ENCODE measurements around the gene THSD4.

Gene THSD4

GRCh38 chr15:71341811-71342550, 226.7 kb downstream of the THSD4 start:
- no peak for DNase-seq (ENCODE audit: low read depth in 1 of 2, low spot score in 1 of 2)

- DNase-seq (ENCODE audit: low read depth in 1 of 2, low spot score in 1 of 2), result no peak
These were observed 227.4 kb downstream of the THSD4 start for GRCh38 chr15:71342658-71343057.

- DNase-seq (ENCODE audit: low read depth in 1 of 2, low spot score in 1 of 2), result no peak
These were observed 229.0 kb downstream of the THSD4 start for GRCh38 chr15:71344316-71344715.

GRCh38 chr15:71345186-71345585, 229.9 kb downstream of the THSD4 start:
- DNase-seq (ENCODE audit: low read depth in 1 of 2, low spot score in 1 of 2), result no peak

GRCh38 chr15:71346464-71346863, 231.2 kb downstream of the THSD4 start:
- no peak for DNase-seq (ENCODE audit: low read depth in 1 of 2, low spot score in 1 of 2)

- no peak for DNase-seq (ENCODE audit: low read depth in 1 of 2, low spot score in 1 of 2)
These were observed 233.3 kb downstream of the THSD4 start for GRCh38 chr15:71348597-71348996.

GRCh38 chr15:71349336-71349735, 234.1 kb downstream of the THSD4 start:
- no peak for DNase-seq (ENCODE audit: low read depth in 1 of 2, low spot score in 1 of 2)

GRCh38 chr15:71349736-71350526, 234.7 kb downstream of the THSD4 start:
- no peak for DNase-seq (ENCODE audit: low read depth in 1 of 2, low spot score in 1 of 2)

GRCh38 chr15:71350622-71351378, 235.5 kb downstream of the THSD4 start:
- DNase-seq (ENCODE audit: low read depth in 1 of 2, low spot score in 1 of 2), result no peak

GRCh38 chr15:71352125-71352524, 236.9 kb downstream of the THSD4 start:
- DNase-seq (ENCODE audit: low read depth in 1 of 2, low spot score in 1 of 2), result no peak

- DNase-seq (ENCODE audit: low read depth in 1 of 2, low spot score in 1 of 2), result no peak
These were observed 237.5 kb downstream of the THSD4 start for GRCh38 chr15:71352765-71353164.

- DNase-seq (ENCODE audit: low read depth in 1 of 2, low spot score in 1 of 2), result no peak
These were observed 237.9 kb downstream of the THSD4 start for GRCh38 chr15:71353171-71353570.

GRCh38 chr15:71355268-71355667, 240.0 kb downstream of the THSD4 start:
- no peak for DNase-seq (ENCODE audit: low read depth in 1 of 2, low spot score in 1 of 2)

GRCh38 chr15:71357321-71357732, 242.1 kb downstream of the THSD4 start:
- DNase-seq (ENCODE audit: low read depth in 1 of 2, low spot score in 1 of 2), result no peak

- DNase-seq (ENCODE audit: low read depth in 1 of 2, low spot score in 1 of 2), result no peak
These were observed 242.7 kb downstream of the THSD4 start for GRCh38 chr15:71357967-71358366.

- no peak for DNase-seq (ENCODE audit: low read depth in 1 of 2, low spot score in 1 of 2)
These were observed 244.0 kb downstream of the THSD4 start for GRCh38 chr15:71359246-71359645.

- no peak for DNase-seq (ENCODE audit: low read depth in 1 of 2, low spot score in 1 of 2)
These were observed 247.3 kb downstream of the THSD4 start for GRCh38 chr15:71362556-71362955.

- DNase-seq (ENCODE audit: low read depth in 1 of 2, low spot score in 1 of 2), result no peak
These were observed 248.0 kb downstream of the THSD4 start for GRCh38 chr15:71362987-71363968.

- DNase-seq (ENCODE audit: low read depth in 1 of 2, low spot score in 1 of 2), result no peak
These were observed 248.9 kb downstream of the THSD4 start for GRCh38 chr15:71364117-71364584.

GRCh38 chr15:71366522-71366921, 251.3 kb downstream of the THSD4 start:
- no peak for DNase-seq (ENCODE audit: low read depth in 1 of 2, low spot score in 1 of 2)

Measured in activated CD4-positive, alpha-beta T cell treated with anti-CD3 and anti-CD28 coated beads, Interleukin-2, amount 50 U/mL, for 24 hours (primary cell).